Activated T-helper 1 cell treated with anti-CD3 and anti-CD28 coated beads, Interleukin-12 subunit alpha, Interleukin-12 subunit beta, Interleukin-2, Interleukin-4 antibody, amounts not matched to agents 30 ng/mL and 10 ng/mL and 1 ng/mL, durations not matched to agents 14 hours and 24 hours and 36 hours (primary cell): ENCODE results near the gene CDH4. TPM values are rescaled to one million over a fixed set of nuclear protein-coding genes. Genes with fewer than 3 reads are reported as not detected.

ENCODE experiments used
- DNase-seq: peaks from one replicate; pipeline ENCODE4 v3.0.0; 2021; ENCODE audit warnings: low spot score
- H3K27ac Mint-ChIP-seq: one replicate; pipeline ENCODE4 v1.8.0; 2021; ENCODE audit warnings: mild to moderate bottlenecking, mixed read lengths
- H3K27me3 Mint-ChIP-seq: one replicate; pipeline ENCODE4 v1.8.0; 2022; ENCODE audit warnings: mild to moderate bottlenecking, moderate library complexity, mixed read lengths; ENCODE audit not compliant: insufficient read depth
- H3K36me3 Mint-ChIP-seq: one replicate; pipeline ENCODE4 v1.8.0; 2021; ENCODE audit warnings: low read depth, mixed read lengths
- H3K4me1 Mint-ChIP-seq: one replicate; pipeline ENCODE4 v1.8.0; 2021; ENCODE audit warnings: low read depth, mixed read lengths
- H3K4me3 Mint-ChIP-seq: one replicate; pipeline ENCODE4 v1.8.0; 2021; ENCODE audit warnings: mild to moderate bottlenecking, moderate library complexity, mixed read lengths
- H3K9me3 Mint-ChIP-seq: one replicate; pipeline ENCODE4 v1.8.0; 2021; ENCODE audit warnings: mixed read lengths
- intact Hi-C: fragments of 100-400 bp; cut with micrococcal nuclease; formaldehyde crosslinking; loops from one replicate; pipeline ENCODE4 v1.15.1; 2024
- total RNA-seq: library from RNA; stranded (reverse); gene quantifications from 2 replicates; pipeline ENCODE4 v1.2.3, GENCODE V29; 2022

Gene CDH4
- total RNA-seq, 1 donor from 2014 or later: not detected

DNA sequence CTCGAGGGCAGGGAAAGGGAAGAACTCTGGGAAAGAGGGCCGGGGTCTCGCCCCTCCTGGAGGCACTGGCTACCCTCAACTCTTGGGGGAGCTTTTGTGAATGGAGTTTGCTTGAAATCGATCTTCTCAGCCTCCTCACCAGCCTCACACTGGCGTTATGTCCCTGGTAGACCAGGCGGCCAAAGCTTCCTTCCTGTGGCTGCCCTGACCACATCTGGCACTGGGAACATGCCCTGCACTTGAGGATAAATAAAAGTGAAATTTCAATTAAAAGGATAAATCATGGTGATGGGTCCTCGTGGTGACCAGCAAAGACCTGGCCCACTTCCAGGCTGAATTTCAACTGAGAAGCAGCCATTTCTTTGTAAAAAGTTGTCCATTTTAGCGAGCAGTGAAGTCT, 578.9 kb downstream of the CDH4 start:
- Mint-ChIP-seq H3K27me3 (peaks cover 2% of the 10 kb centered on the region), H3K4me1 (no peaks in the 10 kb centered on the region), H3K36me3 (no peaks in the 10 kb centered on the region), H3K9me3 (no peaks in the 10 kb centered on the region), H3K27ac (no peak overlapping the region), H3K4me3 (no peak overlapping the region)
- intact Hi-C loops: no loop called here
- DNase-seq: no peak

DNA sequence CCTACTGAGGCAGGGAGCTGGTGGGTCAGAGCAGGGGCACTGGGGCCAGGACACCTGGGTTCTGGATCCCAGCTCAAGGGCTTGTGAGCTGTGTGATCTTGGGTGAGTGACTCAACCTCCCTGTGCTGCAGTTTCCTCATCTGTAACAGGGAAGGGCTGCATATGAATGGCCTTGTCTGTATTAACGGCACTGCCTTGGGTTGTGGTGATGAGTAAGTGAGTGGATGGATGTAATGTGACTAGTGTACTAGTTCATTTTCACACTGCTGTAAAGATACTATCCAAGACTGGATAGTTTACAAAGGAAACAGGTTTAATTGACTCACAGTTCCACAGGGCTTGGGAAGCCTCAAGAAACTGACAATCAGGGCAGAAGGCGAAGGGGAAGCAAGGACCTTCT, 580.1 kb downstream of the CDH4 start:
- Mint-ChIP-seq H3K9me3 (no peaks in the 10 kb centered on the region), H3K27me3 (no peaks in the 10 kb centered on the region), H3K4me1 (no peaks in the 10 kb centered on the region), H3K36me3 (no peaks in the 10 kb centered on the region), H3K4me3 (no peak overlapping the region), H3K27ac (no peak overlapping the region)
- DNase-seq: no peak
- intact Hi-C loops: no loop called here

DNA sequence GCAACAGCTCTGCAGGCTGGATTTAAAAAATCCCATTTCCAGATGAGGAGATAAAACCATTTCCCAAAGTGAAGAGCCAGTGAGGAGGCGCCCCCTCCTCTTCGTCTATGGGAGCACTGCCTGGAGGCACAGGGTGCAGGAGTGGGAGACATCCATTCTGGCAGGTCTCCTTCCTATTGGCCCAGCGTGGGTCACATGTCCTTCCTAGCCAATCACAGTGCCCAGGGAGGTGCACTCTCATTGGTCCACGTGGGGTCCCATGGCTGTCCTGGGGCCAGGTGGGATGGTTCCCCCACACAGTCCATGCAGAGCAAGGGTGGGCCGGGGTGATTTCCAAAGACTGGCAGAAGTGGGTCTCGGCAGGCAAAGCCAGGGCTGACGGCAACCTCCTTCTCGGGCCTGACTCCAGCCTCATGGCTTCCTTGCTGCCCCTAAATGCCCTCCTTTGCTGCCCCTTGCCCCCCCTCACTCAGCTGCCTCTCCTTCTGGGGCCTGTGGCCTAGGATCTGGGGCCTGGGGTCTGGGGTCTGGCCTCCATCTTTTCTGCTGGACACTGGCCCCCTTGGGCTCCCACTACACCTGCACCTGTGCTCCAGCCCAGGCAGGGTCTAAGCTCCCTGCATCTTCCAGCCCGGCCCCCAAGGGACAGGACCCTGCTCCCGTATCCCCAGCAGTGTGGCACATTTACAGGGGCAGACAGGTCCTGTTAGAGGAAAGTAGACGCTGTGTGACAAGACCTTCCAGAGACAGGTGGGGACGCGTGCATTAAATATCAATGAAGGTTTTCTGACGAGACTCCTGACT, 581.9 kb downstream of the CDH4 start:
- no peak for DNase-seq
- intact Hi-C loops: no loop called here
- Mint-ChIP-seq H3K36me3 (no peaks in the 10 kb centered on the region), H3K4me3 (no peak overlapping the region), H3K9me3 (no peaks in the 10 kb centered on the region), H3K4me1 (no peaks in the 10 kb centered on the region), H3K27me3 (no peaks in the 10 kb centered on the region), H3K27ac (no peak overlapping the region)

DNA sequence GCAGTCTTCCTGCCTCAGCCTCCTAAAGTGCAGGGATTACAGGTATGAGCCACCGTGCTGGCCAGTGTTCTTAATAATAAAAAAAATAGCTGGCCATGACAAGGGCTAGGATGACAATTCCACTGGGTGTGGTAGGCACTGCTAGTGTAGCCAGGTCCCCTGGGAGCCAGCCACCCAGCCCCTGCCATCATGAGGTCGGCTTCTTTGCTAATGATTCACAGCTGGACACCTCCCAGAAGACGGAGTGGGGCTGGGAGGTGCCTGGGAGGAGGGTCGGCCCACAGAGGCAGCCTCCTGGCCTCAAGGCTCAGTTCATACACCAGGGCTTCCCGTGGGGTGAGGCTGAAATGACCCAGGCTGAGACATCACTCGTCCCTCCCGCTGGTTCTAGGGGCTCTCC, 583.2 kb downstream of the CDH4 start:
- Mint-ChIP-seq H3K9me3 (no peaks in the 10 kb centered on the region), H3K4me1 (no peaks in the 10 kb centered on the region), H3K27me3 (no peaks in the 10 kb centered on the region), H3K27ac (no peak overlapping the region), H3K4me3 (no peak overlapping the region), H3K36me3 (no peaks in the 10 kb centered on the region)
- intact Hi-C loops: no loop called here
- no peak for DNase-seq

DNA sequence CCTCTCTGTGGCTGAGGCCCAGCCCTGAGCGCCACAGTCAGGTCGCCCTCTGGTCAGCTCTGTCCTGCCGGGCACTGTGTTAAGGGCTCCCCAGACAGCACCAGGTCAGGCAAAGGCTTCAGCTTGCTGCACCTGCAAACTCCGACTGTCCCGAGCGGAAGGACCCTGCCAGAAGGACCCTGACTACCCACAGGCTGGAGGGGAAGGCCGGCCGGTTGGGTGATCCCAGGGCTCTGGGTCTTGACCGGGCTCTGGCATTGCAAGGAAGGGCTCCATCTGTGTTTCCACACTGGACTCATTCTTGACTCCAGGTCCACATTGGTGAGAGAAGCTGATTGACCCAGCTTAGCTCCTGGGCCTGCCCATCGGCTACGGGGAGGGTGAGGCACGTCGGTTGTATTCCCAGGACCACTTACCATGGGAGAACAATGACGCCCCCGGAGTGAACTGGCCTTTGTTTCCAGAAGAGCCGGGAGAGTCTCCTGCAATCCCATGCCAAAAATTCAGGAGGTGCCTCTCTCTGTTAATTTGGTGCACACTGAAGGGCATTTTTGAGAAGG, 583.8 kb downstream of the CDH4 start:
- no peaks in the 10 kb centered on the region for H3K4me1 Mint-ChIP-seq
- no peaks in the 10 kb centered on the region for H3K36me3 Mint-ChIP-seq
- no peaks in the 10 kb centered on the region for H3K27me3 Mint-ChIP-seq
- no peak overlapping the region for H3K27ac Mint-ChIP-seq
- H3K4me3 Mint-ChIP-seq: no peak overlapping the region
- no peak for DNase-seq
- H3K9me3 Mint-ChIP-seq: no peaks in the 10 kb centered on the region
- intact Hi-C loops: no loop called here

DNA sequence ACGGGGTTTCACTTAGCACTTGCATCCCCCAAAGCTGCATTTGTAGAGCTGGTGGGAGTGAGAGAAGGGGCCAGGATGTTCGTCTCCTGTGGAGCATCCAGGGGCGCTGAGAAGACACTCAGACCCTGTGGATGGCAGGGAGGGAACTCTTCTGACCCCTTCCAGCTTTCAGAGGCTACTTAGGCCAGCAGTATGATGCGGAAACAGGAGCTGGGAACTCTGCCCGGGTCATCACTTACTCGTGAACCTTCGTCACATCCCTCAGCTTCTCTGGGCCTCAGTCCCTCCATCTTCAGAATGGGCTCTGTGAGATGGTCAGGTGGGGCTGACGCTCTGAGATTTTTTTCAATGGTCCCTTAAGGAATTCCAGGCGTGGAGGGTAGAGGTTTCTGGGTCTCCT, 585.1 kb downstream of the CDH4 start:
- no peak overlapping the region for H3K4me3 Mint-ChIP-seq
- DNase-seq: no peak
- no peaks in the 10 kb centered on the region for H3K36me3 Mint-ChIP-seq
- intact Hi-C loops: no loop called here
- no peak overlapping the region for H3K27ac Mint-ChIP-seq
- no peaks in the 10 kb centered on the region for H3K9me3 Mint-ChIP-seq
- H3K4me1 Mint-ChIP-seq: no peaks in the 10 kb centered on the region
- H3K27me3 Mint-ChIP-seq: no peaks in the 10 kb centered on the region

DNA sequence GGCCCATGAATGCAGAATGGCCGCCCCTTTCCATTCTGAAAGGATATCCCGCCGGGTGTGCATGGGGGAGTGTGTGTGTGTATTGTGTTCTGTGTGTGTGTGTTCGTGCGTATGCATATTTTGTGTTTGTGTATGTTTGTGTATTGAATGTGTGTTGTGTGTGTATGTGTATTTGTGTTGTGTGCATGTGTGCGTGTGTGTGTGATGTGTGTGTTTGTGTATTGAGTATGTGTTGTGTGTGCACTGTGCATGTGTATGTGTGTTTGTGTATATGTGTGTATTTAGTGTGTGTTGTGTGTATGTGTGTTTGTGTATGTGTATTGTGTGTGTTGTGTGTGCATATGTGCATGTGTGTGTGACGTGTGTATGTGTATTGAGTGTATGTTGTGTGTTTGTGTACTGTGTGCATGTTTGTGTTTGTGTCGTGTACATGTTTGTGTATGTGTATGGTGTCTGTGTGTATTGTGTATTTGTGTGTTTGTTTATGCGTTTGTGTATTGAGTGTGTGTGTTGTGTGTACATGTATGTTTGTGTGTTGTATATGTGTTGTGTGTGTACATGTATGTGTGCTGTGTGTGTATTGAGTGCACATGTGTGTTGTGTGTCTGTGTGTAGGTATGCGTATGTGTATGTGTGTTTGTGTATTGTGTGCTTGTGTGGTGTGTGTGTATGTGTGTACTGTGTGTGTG, 587.3 kb downstream of the CDH4 start:
- H3K9me3 Mint-ChIP-seq: no peaks in the 10 kb centered on the region
- H3K36me3 Mint-ChIP-seq: no peaks in the 10 kb centered on the region

DNA sequence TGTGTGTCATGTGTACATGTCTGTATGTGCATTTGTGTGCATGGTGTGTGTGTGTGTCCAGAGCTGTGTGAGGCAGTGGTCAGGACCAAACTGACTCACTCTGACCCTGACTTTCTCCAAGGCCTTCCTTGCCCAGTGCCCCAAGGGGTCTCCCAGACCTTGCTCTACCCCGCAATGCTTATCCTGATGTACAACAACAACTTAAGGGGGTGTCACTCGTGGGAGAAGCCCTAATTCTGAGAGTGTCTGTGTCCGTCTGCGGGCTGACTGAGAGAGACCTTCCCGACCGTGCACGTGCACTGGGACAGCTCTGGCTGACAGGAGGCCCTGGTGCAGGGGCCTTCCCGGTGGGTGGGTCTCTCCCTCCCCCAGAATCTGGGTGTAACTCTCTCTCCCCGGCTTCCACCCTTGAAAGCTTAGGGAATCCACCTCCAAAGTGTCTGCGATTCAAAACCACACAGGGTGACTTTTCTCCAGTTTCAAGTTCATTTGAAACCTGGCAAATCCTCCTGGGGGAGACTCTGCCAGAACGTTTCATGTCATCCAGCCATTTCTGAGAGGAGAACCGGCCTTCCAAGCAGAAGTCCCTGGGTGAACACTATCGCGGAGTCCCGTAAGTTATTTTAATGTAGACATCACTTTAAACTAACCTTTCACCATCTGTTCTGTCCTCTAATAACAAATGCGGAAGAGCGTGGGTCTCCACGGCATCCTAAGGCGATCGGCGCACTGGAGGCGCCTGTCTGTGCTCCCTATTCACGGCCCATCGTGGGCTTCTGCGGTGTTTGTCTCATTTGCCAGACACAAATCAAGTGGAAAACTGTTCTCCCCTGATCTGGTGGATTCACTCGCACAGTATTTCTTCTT, 588.1 kb downstream of the CDH4 start:
- Mint-ChIP-seq H3K27ac (no peak overlapping the region), H3K9me3 (no peaks in the 10 kb centered on the region), H3K36me3 (no peaks in the 10 kb centered on the region), H3K4me1 (no peaks in the 10 kb centered on the region), H3K27me3 (no peaks in the 10 kb centered on the region), H3K4me3 (no peak overlapping the region)
- intact Hi-C loops: no loop called here
- DNase-seq: no peak

More for the DNA sequence above, 587.3 kb downstream of the CDH4 start:
- H3K4me1 Mint-ChIP-seq: no peaks in the 10 kb centered on the region
- no peaks in the 10 kb centered on the region for H3K27me3 Mint-ChIP-seq
- H3K4me3 Mint-ChIP-seq: no peak overlapping the region
- H3K27ac Mint-ChIP-seq: no peak overlapping the region
- DNase-seq: no peak
- intact Hi-C loops: no loop called here

DNA sequence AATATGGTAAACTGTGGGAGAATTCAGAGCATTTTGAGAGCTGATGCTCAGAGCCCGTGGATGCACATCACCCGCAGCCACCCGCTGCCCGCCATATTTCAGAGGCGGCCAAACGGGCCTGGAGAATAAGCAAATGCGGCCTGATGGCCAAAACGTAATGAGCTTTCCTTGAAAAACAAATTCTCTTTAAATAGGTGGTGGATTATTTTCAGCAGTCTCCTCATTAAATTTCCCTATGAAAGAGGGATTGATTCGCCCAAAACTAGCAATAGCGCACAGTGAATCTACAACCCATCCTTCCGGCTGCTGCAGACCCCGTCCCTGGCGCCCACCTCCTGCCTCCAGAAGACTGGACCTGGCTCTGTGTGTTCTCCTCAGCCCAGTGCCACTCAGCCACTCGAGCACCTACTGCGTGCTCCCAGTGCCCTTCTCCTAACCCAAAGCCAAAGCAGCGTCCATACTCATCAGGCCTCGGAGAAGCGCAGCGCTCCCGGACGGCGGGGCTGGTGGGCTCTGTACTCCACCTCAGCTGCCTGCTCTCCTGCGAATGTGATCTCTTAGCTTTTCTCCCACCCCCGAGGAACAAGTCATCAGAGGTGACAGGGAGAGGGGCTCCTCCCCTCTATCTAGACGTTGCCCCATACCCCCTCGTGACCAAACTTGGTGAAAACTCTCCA, 588.9 kb downstream of the CDH4 start:
- Mint-ChIP-seq H3K27ac (no peak overlapping the region), H3K27me3 (no peaks in the 10 kb centered on the region), H3K36me3 (no peaks in the 10 kb centered on the region), H3K9me3 (no peaks in the 10 kb centered on the region), H3K4me3 (no peak overlapping the region), H3K4me1 (no peaks in the 10 kb centered on the region)
- intact Hi-C loops: no loop called here
- no peak for DNase-seq

DNA sequence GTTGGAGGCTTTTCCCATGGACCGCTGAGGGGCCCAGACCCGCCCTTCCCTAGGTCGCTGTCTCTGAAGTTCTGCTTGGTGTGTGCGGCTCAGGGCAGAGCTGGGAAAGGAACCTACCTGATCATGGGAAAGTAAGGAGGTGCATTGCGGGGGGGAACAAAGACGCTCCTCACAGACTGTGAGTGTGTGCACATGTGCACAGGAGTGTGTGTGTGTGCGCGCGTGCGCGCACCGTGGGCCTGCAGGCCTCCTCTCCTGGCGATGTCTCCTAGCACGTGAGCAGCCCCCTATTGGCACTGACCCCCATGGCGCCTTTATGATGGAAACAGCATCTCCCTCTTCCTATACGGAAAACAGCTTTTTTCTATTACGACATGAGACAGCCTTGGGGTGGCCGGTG, 589.5 kb downstream of the CDH4 start:
- Mint-ChIP-seq H3K9me3 (no peaks in the 10 kb centered on the region), H3K4me1 (no peaks in the 10 kb centered on the region), H3K27ac (no peak overlapping the region), H3K4me3 (no peak overlapping the region), H3K27me3 (no peaks in the 10 kb centered on the region), H3K36me3 (no peaks in the 10 kb centered on the region)
- intact Hi-C loops: no loop called here
- DNase-seq: no peak

DNA sequence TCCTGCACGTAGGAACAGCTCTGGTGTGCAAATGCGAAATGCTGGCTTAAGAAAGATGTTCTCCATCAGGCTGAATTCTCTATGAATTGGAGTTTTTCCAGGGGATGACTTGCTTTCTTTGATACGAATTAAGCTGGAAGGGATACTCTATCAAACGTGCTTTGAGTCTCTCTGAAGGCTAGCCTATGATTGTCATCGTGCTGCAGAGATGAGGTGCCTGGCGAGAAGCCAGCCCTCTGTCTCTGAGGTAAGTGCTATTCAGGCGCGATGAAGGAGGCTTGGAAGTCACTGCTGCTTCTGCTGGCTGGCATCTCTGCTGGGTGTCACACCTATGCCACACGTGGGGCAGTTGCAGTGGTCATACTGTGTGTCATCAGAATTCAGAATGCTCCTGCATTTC, 589.9 kb downstream of the CDH4 start:
- H3K36me3 Mint-ChIP-seq: no peaks in the 10 kb centered on the region
- intact Hi-C loops: no loop called here
- no peak overlapping the region for H3K27ac Mint-ChIP-seq
- H3K4me3 Mint-ChIP-seq: no peak overlapping the region
- no peaks in the 10 kb centered on the region for H3K4me1 Mint-ChIP-seq
- H3K9me3 Mint-ChIP-seq: no peaks in the 10 kb centered on the region
- H3K27me3 Mint-ChIP-seq: no peaks in the 10 kb centered on the region
- DNase-seq: no peak

DNA sequence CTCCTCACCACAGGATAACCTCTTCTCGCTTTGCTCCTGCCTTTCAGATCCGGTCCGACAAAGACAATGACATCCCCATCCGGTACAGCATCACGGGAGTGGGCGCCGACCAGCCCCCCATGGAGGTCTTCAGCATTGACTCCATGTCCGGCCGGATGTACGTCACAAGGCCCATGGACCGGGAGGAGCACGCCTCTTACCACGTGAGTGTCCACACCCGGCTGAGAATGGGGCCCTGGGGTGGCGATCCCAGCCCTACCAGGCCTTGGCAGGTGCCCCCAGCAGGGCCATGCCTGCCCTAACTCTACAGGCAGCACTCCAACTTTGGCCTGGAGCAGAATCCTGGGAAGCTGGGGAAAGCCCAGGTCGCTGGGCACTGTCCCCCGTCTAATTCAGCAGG, 592.6 kb downstream of the CDH4 start:
- H3K36me3 Mint-ChIP-seq: no peaks in the 10 kb centered on the region
- no peak for DNase-seq
- no peaks in the 10 kb centered on the region for H3K4me1 Mint-ChIP-seq
- H3K27ac Mint-ChIP-seq: no peak overlapping the region
- H3K27me3 Mint-ChIP-seq: no peaks in the 10 kb centered on the region
- H3K9me3 Mint-ChIP-seq: no peaks in the 10 kb centered on the region
- no peak overlapping the region for H3K4me3 Mint-ChIP-seq
- intact Hi-C loops: no loop called here
